Measurements from ENCODE around the gene RYR3. TPM values are rescaled to one million over a fixed set of nuclear protein-coding genes. Genes with fewer than 3 reads are reported as not detected.

The RYR3 gene
- total RNA-seq, result not detected in 2 replicates

DNA sequence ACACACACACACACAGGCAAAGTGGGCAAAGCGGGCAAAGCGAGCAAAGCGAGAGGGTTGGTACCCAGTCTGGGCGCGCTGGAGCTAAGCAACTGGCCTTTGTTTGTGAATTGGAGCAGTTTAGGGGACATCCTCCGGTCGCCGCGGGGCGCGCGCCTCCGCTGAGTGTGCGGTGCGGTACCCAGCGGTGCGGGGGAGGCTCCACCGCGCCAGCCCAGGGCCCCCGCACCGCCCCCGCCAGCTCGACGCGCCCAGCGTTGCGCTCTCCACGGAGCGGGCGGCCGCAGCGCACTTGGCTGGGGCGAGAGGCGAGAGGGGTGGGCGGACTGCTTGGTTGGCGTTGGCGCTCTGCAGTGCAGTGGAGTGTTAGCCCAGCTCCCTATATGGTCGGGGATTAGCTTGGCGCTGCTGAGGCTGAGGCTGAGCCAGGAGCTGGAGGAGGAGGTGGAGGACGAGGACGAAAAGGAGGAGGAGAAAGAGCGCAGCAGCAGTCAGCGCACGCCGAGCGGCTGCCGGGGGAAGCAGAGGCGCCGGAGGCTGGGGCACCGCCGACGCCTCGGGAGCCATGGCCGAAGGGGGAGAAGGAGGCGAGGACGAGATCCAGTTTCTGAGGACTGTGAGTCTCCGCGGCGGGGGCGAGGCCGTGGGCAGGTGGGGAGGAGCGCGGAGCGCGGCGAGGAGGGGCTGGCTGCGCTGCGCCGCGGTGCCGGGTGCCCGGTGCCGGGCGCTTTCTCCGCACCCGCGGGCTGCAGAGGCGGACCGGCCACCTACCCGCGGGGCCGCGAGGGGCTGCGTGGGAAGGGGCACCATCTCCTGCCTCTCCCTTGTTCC, at the start of gene RYR3:
Gene RYR3 (plus strand): TSS at position 487 of the 831 bp plus-strand sequence. CDS start 79 bp downstream, at position 566.

Other genes starting within 250 kb of the RYR3 start
- gene FMN1, start 116.3 kb upstream of the RYR3 start, total RNA-seq, result under 0.01 and 0.15 TPM in 2 replicates

Data from epithelial cell of umbilical artery (primary cell).